Karpas-422 (cell line): Measurements from ENCODE around the gene PURA. TPM values are rescaled to one million over a fixed set of nuclear protein-coding genes. Genes with fewer than 3 reads are reported as not detected.
A peak's percentile ranks its signal among the peaks of the same experiment; 100 is the strongest.

Experiments
- DNase-seq: peaks from one replicate; pipeline ENCODE4 v3.0.0-alpha.2; 2015
- H2AFZ ChIP-seq: fragments of 200-600 bp; sonication (generic); 2 replicates; pipeline ENCODE4 v1.6.1; 2014; ENCODE audit warnings: antibody characterized with exemption, low read length, mixed read lengths
- H3K27ac ChIP-seq: fragments of 200-600 bp; sonication (generic); 2 replicates; pipeline ENCODE4 v1.5.1; 2014; ENCODE audit warnings: mild to moderate bottlenecking, low read length, moderate library complexity
- H3K27me3 ChIP-seq: fragments of 200-600 bp; sonication (generic); 2 replicates; pipeline ENCODE4 v1.6.1; 2014; ENCODE audit warnings: low read length, mixed read lengths
- H3K36me3 ChIP-seq: fragments of 200-600 bp; sonication (generic); 2 replicates; pipeline ENCODE4 v1.6.1; 2014; ENCODE audit warnings: low read length, mixed read lengths; ENCODE audit not compliant: insufficient read depth
- H3K4me1 ChIP-seq: fragments of 200-600 bp; sonication (generic); 2 replicates; pipeline ENCODE4 v1.6.1; 2014; ENCODE audit warnings: mild to moderate bottlenecking, low read length, mixed read lengths
- H3K4me2 ChIP-seq: fragments of 200-600 bp; sonication (generic); 2 replicates; pipeline ENCODE4 v1.6.1; 2014; ENCODE audit warnings: low read length, low read depth, mild to moderate bottlenecking; ENCODE audit not compliant: poor library complexity, severe bottlenecking
- H3K4me3 ChIP-seq: fragments of 200-600 bp; sonication (generic); 2 replicates; pipeline ENCODE4 v1.5.1; 2014; ENCODE audit warnings: mild to moderate bottlenecking, antibody characterized with exemption, low read length, mixed read lengths
- H3K79me2 ChIP-seq: fragments of 200-600 bp; sonication (generic); 2 replicates; pipeline ENCODE4 v1.6.1; 2014; ENCODE audit warnings: mild to moderate bottlenecking, low read length, mixed read lengths
- H3K9ac ChIP-seq: fragments of 200-600 bp; sonication (generic); 2 replicates; pipeline ENCODE4 v1.6.0; 2014; ENCODE audit warnings: low read length
- H3K9me2 ChIP-seq: fragments of 200-600 bp; sonication (generic), shearing (Covaris generic); replicated peaks from 2 replicates; pipeline ENCODE4 v1.6.0; 2014; ENCODE audit warnings: mild to moderate bottlenecking, low read length, moderate library complexity; ENCODE audit not compliant: insufficient read depth
- H3K9me3 ChIP-seq: fragments of 300-700, 200-600 bp; sonication (generic); 2 replicates; pipeline ENCODE4 v1.6.1; 2014; ENCODE audit warnings: low read length, mixed read lengths
- H4K20me1 ChIP-seq: fragments of 200-600 bp; sonication (generic); 2 replicates; pipeline ENCODE4 v1.6.1; 2014; ENCODE audit warnings: mild to moderate bottlenecking, antibody characterized with exemption, low read length, low read depth; ENCODE audit not compliant: insufficient read depth
- total RNA-seq: library from RNA; depleted of rRNA; stranded (reverse); fragments of >200 nt; shearing (Covaris generic); gene quantifications from 2 replicates; pipeline ENCODE4 v1.2.3, GENCODE V29; 2014; ENCODE audit warnings: low replicate concordance

PURA gene
- total RNA-seq, 1 experiment from 2014 or later: 7.2 TPM

DNA sequence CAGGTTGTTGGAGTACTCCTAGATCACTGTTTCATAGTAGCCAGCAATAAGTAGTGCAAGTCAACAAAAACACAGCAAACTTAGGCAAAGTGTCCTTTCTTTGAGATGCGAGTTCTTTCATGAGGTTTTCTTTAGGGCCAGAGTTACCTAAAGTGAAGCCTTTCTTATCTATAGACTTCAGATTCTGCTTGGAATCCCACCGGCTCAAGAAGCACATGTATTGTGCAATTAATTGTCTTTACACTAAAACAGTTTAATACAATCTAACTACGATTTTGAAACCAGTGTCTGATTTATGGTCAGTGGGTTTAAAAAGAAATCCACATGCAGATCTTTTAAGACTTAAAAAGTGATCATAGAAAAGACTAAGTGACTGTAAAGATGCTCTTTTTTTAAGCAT lies 3.6 kb downstream of the PURA start:
- H3K79me2 ChIP-seq: no peaks in the 10 kb centered on the region
- no peak overlapping the region for H3K4me3 ChIP-seq
- H4K20me1 ChIP-seq: peaks cover 57% of the 10 kb centered on the region
- no peaks in the 10 kb centered on the region for H3K9me3 ChIP-seq
- DNase-seq: no peak
- peaks cover 28% of the 10 kb centered on the region for H3K4me1 ChIP-seq
- H3K9ac ChIP-seq: no peak overlapping the region
- no peak overlapping the region for H3K4me2 ChIP-seq
- H3K9me2 ChIP-seq: no peaks in the 10 kb centered on the region
- no peak overlapping the region for H3K27ac ChIP-seq
- no peak overlapping the region for H2AFZ ChIP-seq
- H3K27me3 ChIP-seq: no peaks in the 10 kb centered on the region
- no peaks in the 10 kb centered on the region for H3K36me3 ChIP-seq

DNA sequence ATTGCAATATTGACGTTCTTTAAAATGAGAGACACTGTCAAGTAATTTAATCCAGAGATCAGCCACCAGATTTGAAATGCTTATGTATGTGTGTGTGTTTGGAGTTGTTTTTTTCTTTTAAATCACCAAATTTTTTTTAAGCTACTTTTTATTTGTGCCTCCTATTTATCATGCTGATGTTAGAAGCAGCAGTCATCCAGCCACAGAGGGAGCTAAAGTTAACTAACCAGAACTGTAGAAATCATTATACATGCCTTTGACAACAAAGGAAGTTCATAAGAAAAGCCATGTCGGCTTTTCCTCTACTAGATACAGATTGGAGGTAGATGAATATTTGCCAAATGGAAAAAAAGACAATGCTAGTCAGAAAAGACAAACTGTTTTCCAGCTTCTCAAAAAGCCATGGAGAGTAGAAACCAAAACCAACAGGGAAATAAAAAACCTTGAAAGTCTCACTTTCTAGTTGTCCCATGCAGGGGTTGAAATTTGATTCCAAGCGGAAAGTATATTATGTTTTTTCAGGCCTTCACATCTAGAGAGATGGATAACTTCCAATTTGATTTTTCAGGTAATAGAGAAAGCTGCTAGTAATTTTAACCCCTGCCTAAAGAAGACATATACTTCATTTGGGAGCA lies 4.5 kb downstream of the PURA start:
- Histone ChIP-seq H2AFZ (no peak overlapping the region), H3K36me3 (no peaks in the 10 kb centered on the region), H3K4me2 (no peak overlapping the region), H3K27ac (no peak overlapping the region), H3K4me3 (no peak overlapping the region), H3K4me1 (peaks cover 19% of the 10 kb centered on the region), H3K79me2 (no peaks in the 10 kb centered on the region), H3K27me3 (no peaks in the 10 kb centered on the region), H4K20me1 (peaks cover 58% of the 10 kb centered on the region), H3K9ac (no peak overlapping the region), H3K9me2 (no peaks in the 10 kb centered on the region), H3K9me3 (no peaks in the 10 kb centered on the region)
- DNase-seq: no peak

DNA sequence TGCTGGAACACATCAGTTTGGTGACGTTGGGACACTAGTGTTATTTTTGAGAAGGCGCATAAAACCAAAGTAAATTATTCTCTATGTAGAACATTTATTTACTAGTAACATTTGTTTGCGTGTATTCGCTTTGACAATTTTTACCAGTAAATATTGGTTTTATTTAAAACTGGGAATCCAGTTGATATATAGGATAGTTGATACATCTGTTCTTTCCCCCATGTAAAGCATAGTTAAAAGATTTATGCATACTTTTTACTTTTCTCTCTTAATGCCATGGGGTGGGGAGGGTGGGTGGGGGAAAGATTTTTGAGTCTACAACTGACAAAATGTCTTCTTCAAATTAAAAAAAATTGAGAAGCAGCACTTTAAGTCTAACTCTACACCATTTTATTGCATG lies 11.7 kb downstream of the PURA start, which contains the start of gene IGIP:
Gene IGIP, plus strand, starts transcription at position 301 of the 400 bp plus-strand sequence. CDS start 2,540 bp downstream, outside the sequence.
- Histone ChIP-seq H3K4me3 (no peak within 1 kb of the TSS), H3K27ac (no peak within 1 kb of the TSS), H3K9me3 (no peaks in the 10 kb centered on the region), H3K27me3 (no peaks in the 10 kb centered on the region), H4K20me1 (peaks cover 72% of the 10 kb centered on the region), H3K9me2 (no peaks in the 10 kb centered on the region), H3K36me3 (no peaks in the 10 kb centered on the region), H3K4me1 (no peaks in the 10 kb centered on the region), H3K9ac (no peak within 1 kb of the TSS), H3K79me2 (no peaks in the 10 kb centered on the region), H2AFZ (no peak within 1 kb of the TSS), H3K4me2 (no peak within 1 kb of the TSS)
- no peak for DNase-seq

DNA sequence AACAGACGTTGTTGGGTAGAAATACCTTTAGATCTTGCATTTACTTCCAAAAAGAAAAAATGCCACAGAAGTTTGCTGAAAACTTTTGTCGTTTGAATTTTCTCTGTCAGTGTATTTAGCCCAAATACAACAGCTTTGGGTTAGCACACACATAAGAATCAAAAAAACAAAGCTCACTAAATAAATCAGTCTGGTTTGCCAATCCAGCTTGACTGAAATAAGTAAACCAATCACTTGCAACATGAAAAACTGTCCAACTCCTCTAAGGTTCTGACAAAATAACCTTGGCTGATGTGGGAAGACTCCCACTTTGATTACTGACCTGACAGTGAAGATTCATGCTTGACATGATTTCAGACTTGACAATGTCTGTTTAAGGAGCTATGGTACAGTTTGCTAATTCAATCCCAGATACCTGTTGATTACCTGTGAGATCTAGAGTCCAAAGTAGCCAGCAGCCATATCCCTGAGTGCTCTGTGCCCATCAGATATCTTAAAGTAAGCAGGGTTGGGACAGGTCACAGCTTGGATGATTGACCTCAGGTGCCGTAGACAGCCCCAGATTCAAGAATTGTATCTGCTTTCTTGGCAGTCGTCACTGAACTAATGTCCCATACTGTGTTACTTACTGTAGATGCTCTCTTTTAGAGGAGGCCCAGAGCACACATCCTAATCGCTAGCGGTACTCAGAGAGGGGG lies 12.6 kb downstream of the PURA start:
- Histone ChIP-seq H3K36me3 (no peaks in the 10 kb centered on the region), H3K4me1 (peaks cover 1% of the 10 kb centered on the region), H3K79me2 (no peaks in the 10 kb centered on the region), H3K4me2 (no peak overlapping the region), H3K27ac (no peak overlapping the region), H3K27me3 (no peaks in the 10 kb centered on the region), H3K9me2 (no peaks in the 10 kb centered on the region), H4K20me1 (peaks cover 69% of the 10 kb centered on the region), H3K4me3 (no peak overlapping the region), H3K9ac (no peak overlapping the region), H3K9me3 (no peaks in the 10 kb centered on the region), H2AFZ (no peak overlapping the region)
- no peak for DNase-seq

DNA sequence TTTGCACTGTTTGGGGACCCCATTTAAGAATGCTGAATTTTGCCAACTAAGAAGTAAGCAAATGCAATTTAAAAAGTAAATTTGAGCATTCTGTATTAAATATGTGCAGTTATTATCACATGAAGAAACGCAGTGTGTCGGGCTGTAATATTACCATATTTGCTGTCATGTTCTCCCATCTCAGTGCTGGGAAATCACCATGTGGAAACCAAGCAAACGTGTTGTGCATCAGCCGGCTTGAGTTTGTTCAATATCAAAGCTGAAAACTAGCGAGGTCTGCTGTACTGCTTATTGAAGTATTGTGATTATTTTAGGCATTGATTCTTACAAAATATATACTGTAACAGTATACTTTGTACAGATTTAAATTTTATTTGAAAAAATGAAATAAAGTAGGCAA lies 14.5 kb downstream of the PURA start:
- peaks cover 77% of the 10 kb centered on the region for H4K20me1 ChIP-seq
- no peaks in the 10 kb centered on the region for H3K79me2 ChIP-seq
- H3K4me1 ChIP-seq: peaks cover 6% of the 10 kb centered on the region
- H3K9me3 ChIP-seq: no peaks in the 10 kb centered on the region
- H3K27ac ChIP-seq: no peak overlapping the region
- H3K9me2 ChIP-seq: no peaks in the 10 kb centered on the region
- no peak overlapping the region for H3K4me3 ChIP-seq
- no peaks in the 10 kb centered on the region for H3K36me3 ChIP-seq
- no peaks in the 10 kb centered on the region for H3K27me3 ChIP-seq
- H3K4me2 ChIP-seq: no peak overlapping the region
- no peak for DNase-seq
- no peak overlapping the region for H3K9ac ChIP-seq
- H2AFZ ChIP-seq: no peak overlapping the region

DNA sequence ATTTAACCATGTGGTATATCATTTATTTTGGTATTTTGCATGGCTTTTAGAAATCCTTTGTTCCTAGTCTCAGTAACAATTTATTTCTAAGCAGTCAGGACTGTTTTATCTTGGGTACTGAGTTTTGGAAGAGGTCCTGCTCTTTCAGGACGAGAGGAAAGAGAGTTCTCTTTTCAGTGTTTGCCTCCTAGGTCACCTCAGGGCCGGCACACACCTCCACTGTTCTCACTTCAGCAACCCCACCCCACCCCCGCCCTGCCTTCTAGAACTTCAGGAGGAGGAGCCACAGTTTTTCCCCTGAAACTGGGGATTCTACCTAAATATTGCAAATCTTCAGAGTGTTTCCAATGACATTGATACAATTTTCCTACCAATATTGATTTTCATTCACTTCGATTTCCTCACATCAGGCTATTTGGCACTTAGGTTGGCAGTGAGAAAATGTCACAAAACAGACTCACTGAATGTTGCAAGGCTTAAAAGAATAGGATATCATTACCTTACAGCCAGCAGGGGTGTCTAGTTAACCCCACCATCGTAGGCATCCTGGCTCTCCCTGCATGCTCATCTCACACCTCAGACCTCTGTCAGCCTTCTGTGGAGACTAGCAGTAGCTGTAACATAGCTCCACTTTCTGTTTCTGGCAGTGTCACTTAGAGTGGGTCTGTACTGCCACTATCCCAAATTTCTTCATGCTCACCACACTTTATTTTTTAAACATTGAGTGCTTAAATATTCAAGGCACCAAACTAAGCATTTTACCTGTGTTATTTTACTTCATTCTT lies 17.2 kb downstream of the PURA start:
- no peak for DNase-seq
- peaks cover 10% of the 10 kb centered on the region for H3K4me1 ChIP-seq
- H3K36me3 ChIP-seq: no peaks in the 10 kb centered on the region
- no peak overlapping the region for H3K27ac ChIP-seq
- H3K9me3 ChIP-seq: no peaks in the 10 kb centered on the region
- H4K20me1 ChIP-seq: peaks cover 62% of the 10 kb centered on the region
- H3K4me2 ChIP-seq: no peak overlapping the region
- no peak overlapping the region for H3K9ac ChIP-seq
- no peak overlapping the region for H3K4me3 ChIP-seq
- no peaks in the 10 kb centered on the region for H3K27me3 ChIP-seq
- H2AFZ ChIP-seq: no peak overlapping the region
- H3K79me2 ChIP-seq: no peaks in the 10 kb centered on the region
- no peaks in the 10 kb centered on the region for H3K9me2 ChIP-seq

DNA sequence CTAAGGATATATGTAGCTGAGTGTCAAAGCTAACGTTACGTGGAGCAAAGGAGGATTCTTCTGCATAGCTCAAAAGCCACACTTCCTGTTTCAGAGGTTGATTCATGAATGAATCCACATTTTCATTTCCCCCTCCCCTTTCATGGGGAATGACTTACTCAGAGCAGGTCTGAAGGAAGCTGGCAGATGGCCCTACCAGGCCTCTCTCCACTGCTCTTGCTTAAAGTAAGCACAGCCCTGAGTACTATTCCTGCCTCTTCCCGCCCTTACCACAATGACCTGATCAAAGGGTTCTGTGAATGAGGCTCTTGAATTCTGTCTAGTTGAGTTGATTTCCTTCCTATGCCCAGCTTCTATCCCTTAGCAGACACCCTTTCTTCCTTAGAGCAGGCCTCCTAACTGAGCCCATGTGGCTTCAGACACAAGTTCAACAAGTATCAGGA lies 18.1 kb downstream of the PURA start:
- H3K4me3 ChIP-seq: no peak overlapping the region
- H3K36me3 ChIP-seq: no peaks in the 10 kb centered on the region
- peaks cover 60% of the 10 kb centered on the region; the same call in 1 of the 2 replicates for H4K20me1 ChIP-seq
- no peak overlapping the region for H2AFZ ChIP-seq
- H3K4me2 ChIP-seq: no peak overlapping the region
- DNase-seq: peak; percentile 46
- H3K9me2 ChIP-seq: no peaks in the 10 kb centered on the region
- no peaks in the 10 kb centered on the region for H3K79me2 ChIP-seq
- H3K27me3 ChIP-seq: no peaks in the 10 kb centered on the region
- H3K27ac ChIP-seq: no peak overlapping the region
- no peak overlapping the region for H3K9ac ChIP-seq
- no peaks in the 10 kb centered on the region for H3K9me3 ChIP-seq
- peaks cover 10% of the 10 kb centered on the region for H3K4me1 ChIP-seq

DNA sequence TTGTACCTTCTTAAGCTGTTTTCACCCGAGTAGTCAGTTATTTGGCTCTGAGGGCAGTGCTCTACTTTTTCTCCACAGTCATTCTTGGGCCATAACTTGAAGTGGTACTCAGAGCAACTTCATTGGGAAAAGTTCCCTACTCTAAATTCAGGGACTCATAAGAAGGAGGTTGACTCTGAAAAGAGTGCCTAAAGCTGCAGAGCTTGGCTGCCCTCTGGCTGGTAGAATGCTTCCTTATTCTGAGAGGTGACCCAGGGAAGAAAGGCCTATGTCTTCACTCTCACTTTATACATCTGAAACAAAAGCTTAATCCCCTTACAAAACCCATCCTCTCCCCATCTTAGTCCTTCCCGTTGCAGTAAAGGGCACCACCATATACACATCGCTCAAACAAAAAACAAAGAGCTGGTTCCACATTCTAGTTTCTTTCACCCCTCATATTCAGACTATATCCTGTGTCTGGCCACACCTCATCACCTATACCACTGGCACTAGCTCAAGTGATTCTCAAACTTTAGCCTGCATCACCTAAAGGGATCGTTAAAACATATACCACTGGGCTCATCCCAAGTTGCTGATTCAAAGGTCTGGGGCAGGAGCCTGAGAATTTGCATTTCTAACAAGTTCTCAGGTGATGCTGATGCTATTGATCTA lies 19.7 kb downstream of the PURA start:
- Histone ChIP-seq H3K79me2 (no peaks in the 10 kb centered on the region), H3K9me2 (no peaks in the 10 kb centered on the region)
- no peak for DNase-seq

More for the DNA sequence above, 19.7 kb downstream of the PURA start:
- no peaks in the 10 kb centered on the region for H3K9me3 ChIP-seq
- no peak overlapping the region for H3K4me3 ChIP-seq
- H3K36me3 ChIP-seq: no peaks in the 10 kb centered on the region
- H3K4me1 ChIP-seq: peaks cover 10% of the 10 kb centered on the region
- H2AFZ ChIP-seq: no peak overlapping the region
- no peak overlapping the region for H3K27ac ChIP-seq
- H4K20me1 ChIP-seq: peaks cover 51% of the 10 kb centered on the region; the same call in 1 of the 2 replicates
- no peaks in the 10 kb centered on the region for H3K27me3 ChIP-seq
- H3K4me2 ChIP-seq: no peak overlapping the region
- H3K9ac ChIP-seq: no peak overlapping the region
